A549 treated with CpdA at 1 μM for 4 hours (cell line): ENCODE results near the gene TEX2. TPM values are rescaled to one million over a fixed set of nuclear protein-coding genes. Genes with fewer than 3 reads are reported as not detected.

ENCODE experiments used
- total RNA-seq: library from RNA; stranded (reverse); fragments of 200-300 nt; extraction: Qiagen RNA extraction; gene quantifications from 5 replicates; pipeline ENCODE4 v1.2.3, GENCODE V29; 2022; ENCODE audit warnings: low read depth

Gene TEX2, protein sequence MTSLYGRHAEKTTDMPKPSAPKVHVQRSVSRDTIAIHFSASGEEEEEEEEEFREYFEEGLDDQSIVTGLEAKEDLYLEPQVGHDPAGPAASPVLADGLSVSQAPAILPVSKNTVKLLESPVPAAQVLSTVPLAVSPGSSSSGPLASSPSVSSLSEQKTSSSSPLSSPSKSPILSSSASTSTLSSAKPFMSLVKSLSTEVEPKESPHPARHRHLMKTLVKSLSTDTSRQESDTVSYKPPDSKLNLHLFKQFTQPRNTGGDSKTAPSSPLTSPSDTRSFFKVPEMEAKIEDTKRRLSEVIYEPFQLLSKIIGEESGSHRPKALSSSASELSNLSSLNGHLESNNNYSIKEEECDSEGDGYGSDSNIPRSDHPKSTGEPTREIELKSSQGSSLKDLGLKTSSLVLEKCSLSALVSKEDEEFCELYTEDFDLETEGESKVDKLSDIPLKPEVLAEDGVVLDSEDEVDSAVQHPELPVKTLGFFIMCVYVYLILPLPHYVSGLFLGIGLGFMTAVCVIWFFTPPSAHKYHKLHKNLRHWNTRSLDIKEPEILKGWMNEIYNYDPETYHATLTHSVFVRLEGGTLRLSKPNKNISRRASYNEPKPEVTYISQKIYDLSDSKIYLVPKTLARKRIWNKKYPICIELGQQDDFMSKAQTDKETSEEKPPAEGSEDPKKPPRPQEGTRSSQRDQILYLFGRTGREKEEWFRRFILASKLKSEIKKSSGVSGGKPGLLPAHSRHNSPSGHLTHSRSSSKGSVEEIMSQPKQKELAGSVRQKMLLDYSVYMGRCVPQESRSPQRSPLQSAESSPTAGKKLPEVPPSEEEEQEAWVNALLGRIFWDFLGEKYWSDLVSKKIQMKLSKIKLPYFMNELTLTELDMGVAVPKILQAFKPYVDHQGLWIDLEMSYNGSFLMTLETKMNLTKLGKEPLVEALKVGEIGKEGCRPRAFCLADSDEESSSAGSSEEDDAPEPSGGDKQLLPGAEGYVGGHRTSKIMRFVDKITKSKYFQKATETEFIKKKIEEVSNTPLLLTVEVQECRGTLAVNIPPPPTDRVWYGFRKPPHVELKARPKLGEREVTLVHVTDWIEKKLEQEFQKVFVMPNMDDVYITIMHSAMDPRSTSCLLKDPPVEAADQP
- total RNA-seq, result 9.2 to 12.5 TPM (median 10.8 TPM) in 5 replicates

DNA sequence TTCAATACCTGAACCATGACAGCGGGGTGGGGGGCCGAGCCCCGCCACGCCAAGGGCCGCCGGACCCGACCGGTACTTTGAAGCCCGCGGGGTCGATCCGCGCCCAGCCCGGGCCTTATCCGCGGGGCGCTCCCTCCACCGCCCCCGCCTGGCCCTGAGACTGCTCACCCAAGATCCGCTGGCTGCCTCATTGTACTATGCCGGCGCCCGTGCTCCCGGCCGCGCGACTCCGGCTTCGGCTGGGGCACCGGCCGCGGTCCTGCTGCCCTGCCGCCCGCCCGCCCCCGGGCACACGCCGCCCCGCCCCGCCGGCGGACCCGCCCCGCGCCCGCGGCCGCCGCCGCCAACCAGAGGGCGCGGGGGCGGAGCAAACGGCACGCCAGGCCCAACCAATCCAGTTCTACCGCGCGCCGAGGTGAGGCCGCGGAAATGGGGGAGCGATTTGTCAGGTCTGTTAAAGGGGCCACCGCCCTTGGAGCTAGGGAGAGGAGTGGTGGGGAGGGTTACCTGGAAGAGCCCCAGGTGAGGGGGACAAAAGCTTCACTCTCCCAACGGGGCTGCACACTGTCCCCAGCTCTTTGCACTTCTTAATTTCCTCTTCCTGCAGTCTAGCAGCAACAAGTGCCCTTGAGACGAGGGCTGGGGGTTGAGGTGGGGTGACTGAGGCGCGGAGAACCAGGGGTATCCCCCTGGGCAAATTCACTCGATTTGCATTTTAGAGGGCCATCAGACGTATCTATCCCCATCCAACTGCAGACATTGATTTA, at the start of gene TEX2:
Gene TEX2, minus strand, starts transcription at position 261 of the 767 bp plus-strand sequence. CDS start 49,043 bp downstream, outside the sequence.

DNA sequence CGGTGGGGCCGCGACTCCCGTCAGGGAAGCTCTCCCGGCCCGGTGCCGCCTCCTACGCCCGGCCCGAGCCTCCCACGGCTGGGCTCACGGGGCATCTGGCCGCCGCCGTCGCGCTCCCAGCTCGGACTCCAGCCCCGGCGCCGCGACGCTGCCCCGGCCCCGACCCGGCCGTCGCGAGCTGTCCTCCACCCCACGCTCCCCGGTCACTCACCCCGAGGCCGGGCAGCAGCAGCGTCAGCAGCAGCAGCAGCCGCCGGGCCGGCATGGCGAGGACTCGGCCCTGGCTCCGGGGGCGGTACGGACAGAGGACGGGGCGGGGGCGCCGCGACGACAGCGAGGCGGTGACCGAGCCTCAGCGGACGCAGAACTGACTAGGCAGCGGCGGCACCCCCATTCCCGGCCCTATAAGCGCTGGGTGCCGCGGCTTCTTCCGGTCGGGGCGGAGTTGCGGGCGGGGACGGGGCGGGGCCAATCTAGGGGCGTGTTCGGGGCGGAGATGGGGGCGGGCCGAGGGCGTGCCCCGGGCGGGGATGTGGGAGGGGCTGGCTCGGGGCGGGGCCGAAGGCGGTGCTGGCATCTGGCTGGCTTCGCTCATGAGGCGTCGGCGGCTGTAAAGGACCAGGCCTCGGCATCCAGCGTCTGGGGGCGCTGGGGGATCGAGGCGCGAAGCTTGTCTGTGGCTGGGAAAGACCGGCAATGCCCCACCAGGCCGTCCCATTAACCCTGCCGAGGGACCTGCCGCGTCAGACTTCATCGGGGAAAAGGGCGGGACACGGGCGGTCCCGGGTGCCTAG, 133.1 kb downstream of the TEX2 start, which contains the start of gene ERN1:
Gene ERN1, minus strand, starts transcription at position 380 of the 794 bp plus-strand sequence. Its CDS starts 115 bp downstream, at position 265.

Other genes with a start within 250 kb of the TEX2 start
- gene ICAM2, start 242.6 kb downstream of the TEX2 start, total RNA-seq, result 0.07 to 0.14 TPM in 2 of 5 replicates, not detected in the others
- gene ERN1, start 133.1 kb downstream of the TEX2 start, total RNA-seq, result 3.6 to 4.8 TPM (median 3.8 TPM) in 5 replicates
- 0.02 to 0.15 TPM (median 0.08 TPM) in 3 of 5 replicates, not detected in the others for gene PECAM1, start 127.6 kb upstream of the TEX2 start, total RNA-seq
- gene MILR1, start 185.9 kb upstream of the TEX2 start, total RNA-seq, result 1.6 to 3.0 TPM (median 2.1 TPM) in 5 replicates
- gene POLG2, start 233.8 kb upstream of the TEX2 start, total RNA-seq, result 16.8 to 19.2 TPM (median 16.8 TPM) in 5 replicates
- 586 to 1,065 TPM (median 610 TPM) in 5 replicates for gene DDX5, start 243.0 kb upstream of the TEX2 start, total RNA-seq
- 29.1 to 37.8 TPM (median 33.4 TPM) in 5 replicates for gene CEP95, start 243.7 kb upstream of the TEX2 start, total RNA-seq